GM21515 (cell line): ENCODE results near the gene BTAF1.
"Not testable (repeated sequence)": the region's sequence is repeated elsewhere in the genome, so short reads cannot be mapped to it uniquely, and the experiment has no call there.

Experiments
- ATAC-seq: cut with Tn5 transposase; IDR thresholded peaks from one replicate; pipeline ENCODE4 v1.9.1; 2021; ENCODE audit not compliant: unreplicated experiment

BTAF1 gene

DNA sequence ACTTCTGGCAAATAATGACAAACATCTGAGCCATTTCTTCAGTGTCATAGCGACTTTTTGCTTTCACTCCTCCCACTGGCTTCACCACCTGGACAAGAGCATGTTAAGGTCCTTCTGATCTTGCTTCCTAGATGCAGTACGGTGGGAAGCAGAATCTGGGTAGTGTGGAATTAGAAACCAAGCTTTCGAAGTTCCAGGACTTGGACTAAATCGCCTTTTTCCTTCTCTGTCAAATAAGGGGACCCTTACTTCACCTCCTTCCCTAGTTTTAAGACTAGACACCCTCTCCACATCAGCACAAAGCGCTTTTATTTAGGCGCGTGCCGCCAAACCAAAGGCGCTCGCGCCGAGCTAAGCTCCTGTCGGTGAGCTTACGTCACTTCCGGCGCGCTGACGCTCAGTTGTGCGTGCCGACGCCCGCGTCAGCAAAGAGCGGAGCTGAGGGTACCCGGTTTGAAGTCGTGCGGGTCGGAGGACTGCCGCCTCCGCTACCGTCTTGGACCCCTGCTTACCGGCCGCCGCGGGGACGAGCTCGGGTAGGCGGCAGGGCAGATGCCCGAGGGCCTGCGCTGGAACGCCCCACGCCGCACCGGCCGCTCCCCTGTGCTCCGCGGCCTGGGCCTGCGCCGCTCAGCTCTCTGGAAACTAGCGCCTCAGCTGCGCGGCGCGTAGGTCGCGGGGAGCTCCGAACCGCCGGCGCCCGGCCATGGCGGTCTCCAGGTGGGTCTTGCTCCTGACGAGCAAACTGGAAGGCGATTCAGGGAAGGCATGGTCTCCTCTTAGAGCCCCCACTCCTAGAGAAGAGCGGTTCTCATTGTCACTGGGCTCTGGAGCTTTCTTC is at the start of gene BTAF1:
TSS of gene BTAF1 (plus strand) at position 400 of the 841 bp plus-strand sequence. CDS start at position 707, 307 bp downstream.
- ATAC-seq, result peak; percentile 97

DNA sequence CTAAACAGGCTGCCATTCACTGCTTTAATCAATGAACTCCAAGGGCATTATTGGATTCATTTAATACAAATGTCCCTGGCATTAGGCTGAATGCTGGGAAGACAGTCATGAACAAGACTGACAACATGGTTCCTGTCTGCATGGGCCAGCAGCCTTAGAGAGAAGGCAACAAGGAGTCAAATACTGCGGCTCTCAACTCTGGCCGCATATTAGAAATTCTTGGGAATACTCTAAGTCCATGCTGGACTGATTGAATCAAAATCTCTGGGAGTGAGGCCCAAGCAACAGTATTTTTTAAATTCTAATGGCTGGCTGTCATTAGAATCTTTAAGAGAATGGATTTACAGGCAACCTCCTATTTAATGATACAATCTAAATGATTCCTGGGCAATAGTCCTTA is 48.4 kb upstream of the BTAF1 start:
- no peak for ATAC-seq

DNA sequence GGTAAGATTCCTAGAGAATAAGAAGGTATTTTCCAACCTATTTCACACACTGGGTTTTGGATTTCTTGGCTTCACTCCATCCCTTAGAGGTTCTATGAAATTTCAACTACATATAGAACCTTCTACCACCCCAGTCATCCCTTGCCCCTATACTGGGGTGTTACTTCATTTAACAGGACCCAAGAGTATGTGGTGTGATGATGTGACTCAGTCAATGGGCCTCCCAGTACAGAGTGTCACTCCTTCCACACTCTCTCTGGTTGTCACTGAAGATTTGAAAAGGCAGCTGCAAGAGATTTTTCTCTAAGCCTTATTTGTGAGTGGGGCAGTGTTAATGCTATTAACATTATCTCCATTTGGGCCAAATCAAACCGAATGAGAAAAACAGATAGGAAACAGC is 47.8 kb upstream of the BTAF1 start:
- ATAC-seq, result no peak

DNA sequence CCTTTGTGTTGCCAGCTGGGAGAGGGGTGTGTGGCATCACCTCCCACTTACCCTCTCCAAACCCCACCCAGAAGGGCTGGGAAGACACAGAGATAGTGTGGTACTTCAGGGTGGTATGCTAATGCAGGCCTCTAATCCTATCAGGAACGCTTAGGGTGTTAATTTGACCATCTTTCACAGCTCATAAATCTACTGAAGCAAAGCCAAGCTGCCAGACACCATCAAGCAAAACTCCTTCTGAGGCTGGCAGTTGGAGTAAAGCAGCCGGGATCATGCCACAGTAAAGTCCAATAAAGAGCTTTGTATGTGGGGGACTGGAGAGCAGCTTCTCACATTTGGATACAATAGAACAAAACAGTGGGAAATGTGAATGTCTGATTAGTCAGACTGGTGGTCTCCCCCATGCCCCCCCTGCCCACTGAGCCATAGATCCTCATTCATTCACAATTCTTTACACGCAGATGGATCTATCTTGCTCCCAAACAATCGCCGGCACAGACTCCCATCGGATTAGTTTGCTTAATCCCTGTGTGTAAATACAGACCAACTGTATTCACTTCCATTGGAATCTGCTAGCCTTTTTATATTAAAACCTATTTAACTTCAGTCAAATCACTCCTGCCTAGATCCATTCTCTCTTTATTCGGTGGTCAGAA is 43.9 kb upstream of the BTAF1 start:
- ATAC-seq, result no peak

DNA sequence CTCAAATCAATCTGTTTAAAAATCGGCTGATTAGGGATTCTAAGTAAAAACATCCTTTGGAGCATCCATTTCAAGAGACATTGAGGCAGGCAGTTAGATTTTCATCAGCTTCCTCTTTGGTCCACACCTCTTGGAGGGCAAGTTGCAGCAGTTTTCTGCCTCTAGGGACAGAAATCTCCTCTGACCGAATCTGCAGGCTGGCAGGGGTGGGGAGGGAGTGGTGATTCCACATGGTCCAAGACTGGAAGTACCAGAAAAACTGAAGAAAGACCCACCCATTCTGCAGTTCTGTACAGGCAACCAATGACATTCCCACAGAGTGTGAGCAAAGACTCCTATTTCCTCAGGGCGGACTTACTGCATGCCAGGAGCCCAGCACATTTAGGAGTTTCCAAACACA is 43.3 kb upstream of the BTAF1 start:
- no peak for ATAC-seq

DNA sequence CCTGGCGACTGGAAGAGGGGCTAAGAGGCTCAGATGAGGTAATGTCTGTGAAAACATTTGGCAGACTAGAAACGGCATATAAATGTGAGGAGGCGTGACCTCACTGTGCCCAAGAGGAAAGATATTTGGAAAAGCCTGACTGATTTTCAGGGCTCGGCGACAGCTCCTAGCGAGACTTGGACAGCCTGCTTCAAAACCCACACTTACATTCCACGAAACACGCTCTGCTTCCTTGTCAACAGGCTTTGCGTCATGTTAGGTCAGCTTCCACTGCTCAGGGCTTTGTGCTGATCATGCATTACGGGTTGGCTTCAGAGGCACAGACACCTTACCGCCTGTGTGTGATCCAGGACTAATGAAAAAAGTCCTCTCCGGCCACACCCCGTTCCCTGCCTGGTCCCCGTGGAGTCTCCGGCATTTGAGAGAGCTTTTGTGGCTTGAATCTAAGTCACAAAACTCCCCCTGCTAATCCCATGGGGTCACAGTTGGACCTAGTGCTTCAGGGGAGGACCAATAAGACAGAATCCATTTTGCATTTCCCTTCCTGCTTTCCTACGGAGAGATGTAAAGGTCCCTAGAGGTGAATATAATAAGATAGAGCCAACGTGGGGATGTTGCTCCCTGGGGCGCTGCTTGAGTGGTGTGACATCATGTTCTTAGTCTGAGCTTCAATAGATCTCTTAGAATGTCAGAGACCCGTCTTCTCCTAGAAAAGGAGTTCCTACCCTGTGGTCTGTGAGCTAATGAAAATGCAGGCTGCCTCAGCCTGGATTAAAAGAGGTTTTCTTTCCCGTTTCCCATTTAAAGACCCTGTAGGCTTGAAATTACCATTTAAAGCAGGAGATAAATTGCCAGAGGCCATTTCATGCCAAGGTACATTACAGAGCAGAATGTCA is 39.8 kb upstream of the BTAF1 start:
- no peak for ATAC-seq

DNA sequence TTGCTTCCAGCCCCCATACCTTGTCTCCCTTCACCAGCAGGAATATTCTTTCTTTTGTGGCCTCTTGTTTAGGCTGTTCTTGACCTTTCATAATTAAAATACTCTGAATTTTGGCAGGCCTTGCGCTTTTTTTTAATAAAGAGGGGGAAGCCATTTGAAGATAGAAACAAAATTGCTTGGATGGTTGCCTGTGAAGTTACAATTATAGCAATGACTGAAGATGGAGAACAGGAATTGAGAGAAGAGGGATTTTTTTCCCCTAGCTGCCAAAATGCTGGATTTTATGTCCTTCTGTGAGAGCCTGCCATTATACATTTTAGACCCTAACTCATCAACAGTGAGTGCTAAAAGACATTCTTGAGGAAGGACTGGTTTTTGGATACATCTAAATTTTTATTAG is 39.0 kb upstream of the BTAF1 start:
- ATAC-seq, result no peak

DNA sequence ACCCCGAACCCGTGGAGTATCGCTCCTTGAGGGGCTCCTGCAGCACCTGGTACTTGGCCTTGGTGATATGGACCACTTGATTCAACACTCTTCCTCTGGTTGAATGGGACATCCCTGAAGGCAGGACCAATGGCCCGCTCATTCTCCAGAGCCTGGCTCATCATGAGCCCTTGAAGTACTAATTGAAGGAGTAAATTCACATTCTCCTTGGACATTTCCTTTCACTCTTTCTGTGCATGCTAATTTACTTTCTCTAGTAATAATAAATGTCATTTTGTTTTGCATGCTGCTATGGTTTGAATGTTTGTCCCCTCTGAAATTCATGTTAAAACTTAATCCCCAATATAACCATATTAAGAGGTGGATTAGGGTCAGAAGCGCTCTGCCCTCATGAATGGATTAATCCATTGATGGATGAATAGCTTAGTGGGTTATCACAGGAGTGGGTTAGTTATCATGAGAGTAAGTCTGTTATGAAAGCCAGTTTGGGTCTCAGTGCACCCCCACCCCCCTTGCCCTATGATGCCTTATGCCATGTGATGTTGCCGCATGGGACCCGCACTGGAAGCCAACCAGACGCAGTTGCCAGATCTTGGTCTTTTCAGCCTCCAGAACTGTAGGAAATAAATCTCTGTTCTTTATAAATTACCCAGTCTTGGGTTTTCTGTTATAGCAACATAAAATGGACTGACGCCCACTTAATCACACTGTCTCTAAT is 38.0 kb upstream of the BTAF1 start:
- no peak for ATAC-seq

DNA sequence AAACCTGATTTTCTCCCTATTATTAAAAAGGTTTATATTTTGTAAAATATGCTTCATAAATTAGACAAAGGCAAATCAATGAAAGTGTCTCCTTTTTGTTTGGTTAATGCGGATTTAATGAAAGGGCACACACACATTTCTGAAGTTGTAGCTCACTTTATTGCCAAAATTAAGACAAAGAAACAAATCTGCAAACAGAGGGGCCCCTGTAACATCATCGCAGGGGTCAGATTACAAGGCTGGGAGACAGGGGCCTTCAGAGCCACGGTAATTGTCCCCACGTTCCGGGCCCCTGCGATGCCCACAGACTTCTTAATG is 36.7 kb upstream of the BTAF1 start:
- ATAC-seq, result no peak

DNA sequence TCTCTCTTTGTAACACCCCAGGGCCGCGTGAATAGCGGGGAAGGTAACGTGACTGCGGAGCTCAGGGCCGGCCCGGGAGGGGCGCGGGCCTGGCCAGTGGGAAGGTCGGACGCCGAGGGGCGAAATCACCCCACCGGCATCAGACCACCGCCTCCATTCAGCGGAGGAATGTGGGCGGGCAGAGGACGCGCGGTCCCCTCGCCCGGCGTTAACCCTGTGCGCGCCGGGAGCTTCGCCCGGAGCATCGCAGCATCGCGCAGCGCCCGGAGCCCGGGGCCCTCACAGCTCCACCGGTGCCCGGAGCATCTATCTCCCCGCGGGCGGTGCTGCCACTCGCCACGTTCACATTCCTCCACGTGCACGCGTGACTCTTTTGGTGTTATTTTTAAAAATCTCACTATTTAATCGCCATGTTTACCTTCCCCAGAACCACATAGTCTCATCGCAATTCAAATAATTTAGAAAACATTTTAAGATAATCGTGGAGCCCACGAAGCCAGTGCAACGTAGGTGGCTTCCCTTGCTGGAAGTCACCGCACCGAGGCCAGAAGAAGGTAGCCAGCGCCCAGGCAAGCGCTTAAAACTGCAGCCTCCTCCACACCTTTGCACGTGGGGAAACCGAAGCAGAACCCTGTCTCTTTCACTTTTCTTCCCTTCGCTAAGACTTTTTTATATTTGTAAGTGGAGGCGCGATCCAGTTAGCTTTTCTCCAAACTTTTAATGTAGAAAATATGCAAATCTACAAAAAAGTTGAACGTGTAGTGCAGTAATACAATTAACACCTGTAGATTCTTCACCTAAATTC is 36.1 kb upstream of the BTAF1 start:
- ATAC-seq, result no peak

DNA sequence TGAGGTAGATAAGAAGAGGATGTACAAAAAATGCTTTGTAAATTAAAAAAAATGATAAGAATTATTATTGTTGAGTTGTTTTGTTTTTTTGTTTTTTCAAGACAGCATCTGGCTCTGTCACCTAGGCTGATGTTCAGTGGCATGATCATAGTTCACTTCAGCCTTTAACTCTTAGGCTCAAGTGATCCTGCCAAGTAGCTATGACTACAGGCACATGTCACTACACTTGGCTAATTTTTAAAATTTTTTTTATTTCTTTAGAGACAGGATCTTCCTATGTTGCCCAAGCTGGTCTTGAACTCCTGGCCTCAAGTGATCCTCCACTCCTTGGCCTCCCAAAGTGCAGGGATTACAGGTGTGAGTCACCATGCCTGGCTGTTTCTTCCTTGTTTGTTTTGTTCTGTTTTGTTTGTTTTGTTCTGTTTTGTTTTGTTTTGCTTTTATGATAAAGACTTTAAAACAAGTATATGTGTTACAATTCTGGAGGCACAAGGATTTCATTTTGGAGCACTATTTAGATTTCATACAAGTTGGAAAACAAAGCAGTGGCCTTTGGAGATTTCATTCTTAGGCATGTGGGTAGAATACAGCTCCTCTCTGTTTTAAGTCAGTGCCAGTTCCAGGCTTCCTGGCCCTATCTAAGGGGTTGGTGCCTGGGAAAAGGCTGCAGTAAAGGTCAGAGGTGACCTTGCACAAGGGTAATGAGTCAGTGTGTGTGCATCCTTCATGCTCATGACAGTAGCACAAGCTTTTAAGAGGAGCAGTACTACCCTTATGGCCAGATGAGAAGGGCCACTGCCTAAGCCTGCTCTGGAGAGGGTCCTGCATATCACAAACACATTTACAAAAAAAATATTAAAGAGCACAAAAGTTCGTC is 32.2 kb upstream of the BTAF1 start:
- ATAC-seq, result no peak

DNA sequence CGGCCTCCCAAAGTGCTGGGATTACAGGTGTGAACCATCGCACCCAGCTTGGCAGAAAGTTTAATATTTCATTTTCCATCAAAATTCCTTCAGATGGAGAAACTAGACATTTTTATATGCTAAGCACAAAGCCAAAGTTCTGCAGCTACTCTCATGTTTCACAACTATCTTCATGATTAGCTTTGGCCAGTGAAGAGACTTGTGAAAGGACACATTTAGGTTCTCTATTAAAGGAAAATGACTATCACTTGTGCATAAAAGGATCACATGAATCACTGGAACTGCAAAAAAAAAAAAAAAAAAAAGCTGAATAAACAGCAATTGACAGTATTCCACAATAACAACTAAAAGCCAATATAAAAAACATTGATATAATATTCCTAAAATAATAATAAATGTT is 30.5 kb upstream of the BTAF1 start:
- no peak for ATAC-seq

DNA sequence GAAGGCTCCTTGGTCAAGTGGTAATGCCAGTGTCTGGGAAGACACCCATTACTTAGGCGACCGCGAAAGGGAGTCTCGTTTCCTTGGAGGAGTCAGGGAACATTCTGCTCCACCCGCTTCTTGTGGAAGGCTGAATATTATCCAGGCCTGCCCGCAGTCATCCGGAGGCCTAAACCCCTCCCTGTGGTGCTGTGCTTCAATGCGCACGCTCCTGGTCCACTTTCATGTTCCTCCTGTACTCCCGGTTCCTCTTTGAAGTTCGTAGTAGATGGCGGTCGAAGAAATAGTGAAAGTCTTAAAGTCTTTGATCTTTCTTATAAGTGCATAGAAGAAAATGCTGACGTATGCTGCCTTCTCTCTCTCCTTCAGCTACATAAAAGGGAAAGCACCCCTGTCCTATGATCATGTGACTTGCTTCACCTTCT is 29.3 kb upstream of the BTAF1 start:
- not testable (repeated sequence) for ATAC-seq

DNA sequence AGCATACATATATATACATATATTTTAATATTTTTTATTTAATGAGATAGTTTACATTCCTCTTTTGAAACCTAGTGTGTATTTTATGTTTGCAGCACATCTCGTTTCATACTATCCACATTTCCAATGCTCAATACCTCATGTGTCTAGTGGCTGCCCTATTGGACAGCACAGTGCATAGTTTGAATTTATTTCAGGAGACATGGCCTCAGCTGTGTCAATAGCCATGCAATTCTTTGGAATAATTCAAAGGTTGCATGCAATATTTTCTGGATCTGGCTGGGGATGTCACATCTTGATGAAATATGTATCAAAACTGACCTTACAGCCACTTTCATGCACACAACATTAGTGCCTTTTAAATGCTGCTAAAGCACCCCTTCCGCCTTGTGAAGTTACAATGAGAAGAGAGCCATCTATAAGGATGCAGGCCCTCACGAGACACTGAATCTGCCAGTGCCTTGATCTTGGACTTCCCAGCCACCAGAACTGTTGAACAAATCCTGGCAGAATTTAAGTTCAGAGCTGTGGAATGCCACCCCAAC is 27.3 kb upstream of the BTAF1 start:
- ATAC-seq, result no peak

DNA sequence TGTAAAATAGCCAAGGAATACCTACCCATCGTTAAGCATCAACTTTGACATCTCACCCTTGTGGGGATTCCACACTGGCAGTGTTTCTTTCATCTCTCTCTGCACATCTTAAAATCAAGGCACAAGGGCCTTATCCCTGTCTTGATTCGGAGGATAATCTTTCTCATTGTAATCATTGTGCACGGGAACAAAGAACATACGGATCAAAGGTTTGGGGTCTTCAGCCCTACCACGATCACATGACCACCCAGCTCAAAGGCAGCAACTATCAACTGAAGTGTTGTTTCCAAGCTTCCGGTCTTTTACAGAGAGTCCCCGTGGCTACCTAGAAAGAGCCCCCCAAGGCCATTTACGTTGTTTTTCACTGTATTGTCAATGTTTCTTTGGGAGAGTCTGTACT is 26.1 kb upstream of the BTAF1 start:
- ATAC-seq, result no peak

DNA sequence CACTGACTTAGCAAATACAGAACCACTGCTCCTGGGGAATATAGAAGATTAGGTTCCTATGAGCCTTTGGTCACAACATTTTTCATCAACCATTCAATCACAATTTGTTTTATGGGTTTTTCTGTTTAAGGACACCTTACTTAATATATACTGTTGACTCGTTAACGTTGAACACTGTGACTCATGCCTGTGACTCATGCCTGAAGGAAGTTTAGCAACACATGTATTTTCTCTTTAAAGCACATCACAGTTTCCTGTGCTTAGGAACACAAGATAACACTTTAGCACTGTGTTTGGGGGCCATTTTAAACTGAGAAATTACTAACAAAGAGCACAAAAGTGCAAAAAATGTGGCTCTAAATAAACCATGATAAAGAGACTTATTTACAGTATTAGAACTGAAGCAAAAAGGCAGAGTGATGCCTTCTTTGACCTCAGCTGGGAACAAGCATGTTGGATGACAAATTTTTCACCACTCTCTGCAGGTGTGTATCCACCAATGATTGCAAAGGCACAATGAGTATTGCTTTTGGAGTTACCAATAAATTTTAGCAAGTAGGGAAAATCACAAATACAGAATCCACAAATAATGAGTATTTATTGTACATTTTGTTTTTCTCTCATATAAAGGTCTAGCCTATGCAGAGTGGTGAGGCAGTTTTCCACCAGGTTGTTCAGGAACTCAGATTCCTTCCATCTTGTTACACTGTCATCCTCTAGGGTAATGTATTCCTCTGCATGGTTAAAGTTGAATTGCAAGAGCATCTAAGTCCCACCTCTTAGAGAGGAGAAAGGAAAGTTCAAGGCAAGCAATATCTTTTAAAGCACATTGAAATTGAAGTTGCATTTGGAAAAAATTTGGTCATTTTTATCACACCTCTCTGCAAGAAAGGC is 21.5 kb upstream of the BTAF1 start:
- no peak for ATAC-seq

DNA sequence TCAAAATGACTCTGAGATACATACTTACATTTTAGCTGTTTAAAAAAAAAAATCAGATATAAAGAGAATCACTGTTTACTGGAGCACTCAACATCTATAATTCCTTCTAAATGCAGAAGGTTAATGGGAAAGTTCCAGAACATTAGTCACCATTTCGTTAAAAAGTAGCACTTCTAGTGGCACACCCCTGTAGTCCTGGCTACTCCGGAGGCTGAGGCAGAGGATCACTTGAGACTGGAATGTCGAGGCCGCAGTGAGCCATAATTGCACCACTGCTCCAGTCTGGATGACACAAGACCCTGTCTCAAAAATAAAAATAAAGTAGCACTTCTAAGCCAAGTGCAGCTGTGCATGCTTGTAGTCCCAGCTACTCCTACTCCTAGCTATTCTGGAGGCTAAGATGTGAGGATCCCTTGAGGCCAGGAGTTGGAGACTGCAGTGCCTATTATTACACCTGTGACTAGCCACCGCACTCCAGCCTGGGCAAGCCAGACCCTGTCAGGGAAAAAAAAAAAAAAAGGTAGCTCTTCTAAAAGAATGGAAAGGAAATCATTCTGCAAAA is 16.5 kb upstream of the BTAF1 start:
- no peak for ATAC-seq

DNA sequence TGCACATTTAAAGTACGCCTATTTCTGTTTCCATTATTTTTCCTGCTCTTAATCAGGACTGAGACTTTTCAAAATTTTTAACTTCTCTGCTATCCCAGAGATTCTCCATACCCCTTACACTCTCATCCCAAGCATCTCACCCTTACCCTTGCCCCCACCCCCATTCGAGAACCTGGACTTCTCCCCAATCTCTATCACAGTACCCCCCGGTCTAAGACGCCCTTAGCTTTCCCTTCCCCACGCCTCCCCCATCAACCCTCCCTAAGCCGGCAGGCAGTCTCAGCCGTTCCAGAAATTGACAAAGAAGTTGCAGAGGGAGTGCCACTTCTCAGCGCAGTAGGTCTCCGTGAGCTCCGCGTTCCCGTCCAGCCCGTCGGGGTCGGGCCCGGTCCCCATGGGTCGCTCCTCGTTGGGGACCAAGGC is 15.6 kb upstream of the BTAF1 start:
- no peak for ATAC-seq
